Measurements from ENCODE around the gene ZCCHC10. TPM values are rescaled to one million over a fixed set of nuclear protein-coding genes. Genes with fewer than 3 reads are reported as not detected.

Gene ZCCHC10
- total and polyA plus RNA-seq, 9 of the 15 experiments (the other 6 are each of a cell fraction or from before 2014, with no cell fraction given): 11.9 to 146 (median 51.8) TPM

DNA sequence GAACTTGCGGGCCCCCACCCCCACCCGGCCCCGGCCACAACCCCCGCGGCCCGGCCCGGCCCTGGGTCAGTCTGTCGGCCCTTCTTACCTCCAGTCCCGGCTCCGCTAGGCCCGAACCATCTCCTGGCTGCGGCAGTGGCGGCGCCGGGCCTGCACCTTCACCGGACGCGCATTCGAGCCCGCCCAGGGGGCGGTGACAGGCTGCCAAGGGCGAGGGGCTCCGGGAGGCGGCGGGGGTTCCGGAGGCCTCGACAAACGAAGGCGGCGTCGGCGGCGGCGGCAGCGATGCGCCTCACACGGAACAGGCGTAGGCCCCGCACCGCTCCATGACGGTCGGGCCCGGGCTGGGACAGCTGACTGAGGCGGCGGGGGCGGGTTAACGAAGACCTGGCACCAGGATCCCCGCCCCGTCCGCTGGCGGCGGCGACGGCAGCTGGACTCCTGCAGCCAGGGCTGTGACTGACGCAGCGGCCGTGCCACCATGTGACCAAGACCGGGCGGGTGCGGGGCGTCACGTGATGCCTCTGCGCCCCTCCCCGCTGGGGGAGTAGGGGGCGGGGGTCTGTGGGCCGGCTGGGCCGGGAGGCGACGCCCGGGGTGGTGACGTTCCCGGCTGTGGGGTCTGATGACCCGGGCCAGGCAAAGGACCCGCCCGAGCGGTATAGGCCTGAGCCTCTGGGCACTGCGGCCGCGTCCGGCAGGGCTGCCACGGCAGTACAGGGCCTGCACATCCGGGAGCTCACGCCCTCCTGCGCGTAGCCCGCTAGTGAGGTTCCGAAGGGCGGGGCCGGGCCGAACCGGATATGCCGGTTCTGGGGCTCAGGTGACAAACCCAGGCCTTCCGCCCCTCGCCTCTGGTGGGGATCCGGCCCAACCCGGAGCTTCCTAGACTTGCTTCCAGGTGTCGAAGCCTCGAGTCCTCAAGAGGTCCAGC lies 62.9 kb downstream of the ZCCHC10 start, which contains the start of gene AFF4 (continued):
- TF ChIP-seq, protein P1, sequence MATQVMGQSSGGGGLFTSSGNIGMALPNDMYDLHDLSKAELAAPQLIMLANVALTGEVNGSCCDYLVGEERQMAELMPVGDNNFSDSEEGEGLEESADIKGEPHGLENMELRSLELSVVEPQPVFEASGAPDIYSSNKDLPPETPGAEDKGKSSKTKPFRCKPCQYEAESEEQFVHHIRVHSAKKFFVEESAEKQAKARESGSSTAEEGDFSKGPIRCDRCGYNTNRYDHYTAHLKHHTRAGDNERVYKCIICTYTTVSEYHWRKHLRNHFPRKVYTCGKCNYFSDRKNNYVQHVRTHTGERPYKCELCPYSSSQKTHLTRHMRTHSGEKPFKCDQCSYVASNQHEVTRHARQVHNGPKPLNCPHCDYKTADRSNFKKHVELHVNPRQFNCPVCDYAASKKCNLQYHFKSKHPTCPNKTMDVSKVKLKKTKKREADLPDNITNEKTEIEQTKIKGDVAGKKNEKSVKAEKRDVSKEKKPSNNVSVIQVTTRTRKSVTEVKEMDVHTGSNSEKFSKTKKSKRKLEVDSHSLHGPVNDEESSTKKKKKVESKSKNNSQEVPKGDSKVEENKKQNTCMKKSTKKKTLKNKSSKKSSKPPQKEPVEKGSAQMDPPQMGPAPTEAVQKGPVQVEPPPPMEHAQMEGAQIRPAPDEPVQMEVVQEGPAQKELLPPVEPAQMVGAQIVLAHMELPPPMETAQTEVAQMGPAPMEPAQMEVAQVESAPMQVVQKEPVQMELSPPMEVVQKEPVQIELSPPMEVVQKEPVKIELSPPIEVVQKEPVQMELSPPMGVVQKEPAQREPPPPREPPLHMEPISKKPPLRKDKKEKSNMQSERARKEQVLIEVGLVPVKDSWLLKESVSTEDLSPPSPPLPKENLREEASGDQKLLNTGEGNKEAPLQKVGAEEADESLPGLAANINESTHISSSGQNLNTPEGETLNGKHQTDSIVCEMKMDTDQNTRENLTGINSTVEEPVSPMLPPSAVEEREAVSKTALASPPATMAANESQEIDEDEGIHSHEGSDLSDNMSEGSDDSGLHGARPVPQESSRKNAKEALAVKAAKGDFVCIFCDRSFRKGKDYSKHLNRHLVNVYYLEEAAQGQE (IDR thresholded peaks at IDR 0.05; ENCODE audit: borderline replicate concordance): peak; percentile 97
- TF ChIP-seq, protein P1 (CRISPR knock-in tag; IDR thresholded peaks at IDR 0.05; ENCODE audit: low read depth): no peak; the same call in none of the 2 replicates
- TF ChIP-seq BRD4 (IDR thresholded peaks at IDR 0.05) (no peak), NCOA6 (IDR thresholded peaks at IDR 0.05) (no peak), ARID1B (IDR thresholded peaks at IDR 0.05) (peak; percentile 20; the same call in 1 of the 2 replicates), MAFG (tag; conservative IDR thresholded peaks at IDR 0.05) (no peak), RNF2 (IDR thresholded peaks at IDR 0.05) (peak; percentile 94), ZSCAN32 (CRISPR knock-in tag; IDR thresholded peaks at IDR 0.05) (no peak), THAP12 (CRISPR knock-in tag; IDR thresholded peaks at IDR 0.05) (peak; percentile 77; the same call in 1 of the 2 replicates), HDAC1 (IDR thresholded peaks at IDR 0.05) (peak in 1 of 2 experiments; percentile 92; a peak in 2 of 4 replicates), ZNF75A (CRISPR knock-in tag; IDR thresholded peaks at IDR 0.05) (peak; percentile 52; the same call in 1 of the 2 replicates)
- TF ChIP-seq, protein P2, sequence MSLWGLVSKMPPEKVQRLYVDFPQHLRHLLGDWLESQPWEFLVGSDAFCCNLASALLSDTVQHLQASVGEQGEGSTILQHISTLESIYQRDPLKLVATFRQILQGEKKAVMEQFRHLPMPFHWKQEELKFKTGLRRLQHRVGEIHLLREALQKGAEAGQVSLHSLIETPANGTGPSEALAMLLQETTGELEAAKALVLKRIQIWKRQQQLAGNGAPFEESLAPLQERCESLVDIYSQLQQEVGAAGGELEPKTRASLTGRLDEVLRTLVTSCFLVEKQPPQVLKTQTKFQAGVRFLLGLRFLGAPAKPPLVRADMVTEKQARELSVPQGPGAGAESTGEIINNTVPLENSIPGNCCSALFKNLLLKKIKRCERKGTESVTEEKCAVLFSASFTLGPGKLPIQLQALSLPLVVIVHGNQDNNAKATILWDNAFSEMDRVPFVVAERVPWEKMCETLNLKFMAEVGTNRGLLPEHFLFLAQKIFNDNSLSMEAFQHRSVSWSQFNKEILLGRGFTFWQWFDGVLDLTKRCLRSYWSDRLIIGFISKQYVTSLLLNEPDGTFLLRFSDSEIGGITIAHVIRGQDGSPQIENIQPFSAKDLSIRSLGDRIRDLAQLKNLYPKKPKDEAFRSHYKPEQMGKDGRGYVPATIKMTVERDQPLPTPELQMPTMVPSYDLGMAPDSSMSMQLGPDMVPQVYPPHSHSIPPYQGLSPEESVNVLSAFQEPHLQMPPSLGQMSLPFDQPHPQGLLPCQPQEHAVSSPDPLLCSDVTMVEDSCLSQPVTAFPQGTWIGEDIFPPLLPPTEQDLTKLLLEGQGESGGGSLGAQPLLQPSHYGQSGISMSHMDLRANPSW (CRISPR knock-in tag; IDR thresholded peaks at IDR 0.05): no peak
